Superior temporal gyrus (tissue), 1 donor: ENCODE measurements around the gene HS6ST3.
"Not testable (repeated sequence)": the region's sequence is repeated elsewhere in the genome, so short reads cannot be mapped to it uniquely, and the experiment has no call there.

Source experiments
- DNase-seq: peaks from one replicate; pipeline ENCODE4 v3.0.0-alpha.2; 2016; ENCODE audit errors: extremely low spot score

HS6ST3 gene

GRCh38 chr13:96730676-96731075 lies 640.8 kb downstream of the HS6ST3 start:
- DNase-seq, result no peak

GRCh38 chr13:96734499-96734898 lies 644.6 kb downstream of the HS6ST3 start:
- no peak for DNase-seq

DNA sequence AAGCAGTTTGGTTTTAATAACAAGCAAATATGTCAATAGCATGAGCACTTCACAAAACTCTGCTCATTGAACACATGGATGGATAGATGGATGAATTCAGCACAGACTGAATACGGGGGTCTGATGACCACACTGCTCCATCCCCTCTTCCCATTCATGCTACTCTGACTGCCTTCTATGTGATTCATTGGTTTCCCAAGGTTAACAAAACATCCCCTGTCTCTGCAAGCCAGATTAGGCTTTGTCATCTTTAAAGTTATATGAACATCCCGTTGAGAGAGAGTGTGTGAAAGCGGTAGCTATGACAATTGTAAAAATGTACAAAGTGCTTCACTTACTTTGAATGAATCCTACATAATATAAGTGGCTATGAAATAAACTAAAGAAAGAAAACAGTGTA lies 651.9 kb downstream of the HS6ST3 start:
- DNase-seq, result no peak

GRCh38 chr13:96743296-96744089 lies 653.6 kb downstream of the HS6ST3 start:
- no peak for DNase-seq

GRCh38 chr13:96744367-96745331 lies 654.7 kb downstream of the HS6ST3 start:
- DNase-seq, result no peak

DNA sequence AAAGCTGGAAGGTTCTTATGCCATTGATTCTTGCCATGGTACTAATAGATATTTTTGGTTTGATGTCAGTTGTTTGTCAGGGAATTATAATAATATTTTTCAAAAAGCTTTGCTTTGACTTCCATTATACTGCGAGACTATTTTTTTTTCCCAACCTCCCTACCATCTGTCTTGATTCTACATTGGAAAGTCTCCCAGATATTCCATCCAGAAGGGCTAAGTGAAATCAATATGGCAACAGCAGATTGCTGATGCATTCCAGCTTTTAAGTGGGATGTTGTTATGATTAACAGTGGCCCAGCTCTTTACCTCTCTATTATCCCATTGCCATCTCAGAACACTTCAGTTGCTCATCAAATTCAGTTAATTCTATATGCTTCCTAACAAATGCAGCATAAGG lies 657.0 kb downstream of the HS6ST3 start:
- no peak for DNase-seq

- DNase-seq, result no peak
Measured at GRCh38 chr13:96749825-96750224, 659.9 kb downstream of the HS6ST3 start.

DNA sequence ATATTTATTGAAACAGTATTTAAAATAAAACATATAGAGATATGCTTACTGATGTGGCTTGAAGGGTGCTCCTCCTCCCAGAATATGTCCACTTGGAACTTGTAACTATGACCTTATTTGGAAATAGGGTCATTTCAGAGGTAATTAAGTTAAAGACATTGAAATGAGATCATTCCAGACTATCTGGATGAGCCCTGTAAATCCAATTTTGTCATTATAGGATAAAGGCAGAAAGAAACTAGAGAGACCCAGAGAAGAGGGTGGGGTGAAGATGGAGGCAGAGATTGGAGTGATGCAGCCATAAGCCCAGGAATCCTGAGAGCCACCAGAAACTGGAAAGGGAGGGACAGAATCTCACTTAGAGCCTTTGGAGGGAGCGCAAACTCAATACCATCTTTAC lies 661.2 kb downstream of the HS6ST3 start:
- DNase-seq, result no peak

DNA sequence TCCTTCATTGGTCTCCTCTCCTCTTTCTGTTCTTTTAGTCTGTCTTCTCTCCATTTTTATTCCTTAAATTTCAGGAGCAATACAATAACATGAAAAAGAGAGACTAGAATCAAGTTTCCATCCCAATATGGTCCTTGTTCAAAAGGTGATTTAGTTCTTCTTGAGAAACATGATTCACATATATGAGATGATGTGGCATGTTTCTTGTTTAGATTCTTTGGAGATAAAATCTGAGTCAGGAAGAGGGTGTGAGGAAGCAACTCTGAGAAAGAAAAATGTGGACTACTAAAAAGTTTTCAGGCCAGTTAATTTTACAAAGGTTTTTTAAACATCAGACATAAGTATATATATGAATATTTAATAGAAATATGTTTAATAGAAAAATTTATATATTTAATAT lies 673.0 kb downstream of the HS6ST3 start:
- DNase-seq, result no peak

DNA sequence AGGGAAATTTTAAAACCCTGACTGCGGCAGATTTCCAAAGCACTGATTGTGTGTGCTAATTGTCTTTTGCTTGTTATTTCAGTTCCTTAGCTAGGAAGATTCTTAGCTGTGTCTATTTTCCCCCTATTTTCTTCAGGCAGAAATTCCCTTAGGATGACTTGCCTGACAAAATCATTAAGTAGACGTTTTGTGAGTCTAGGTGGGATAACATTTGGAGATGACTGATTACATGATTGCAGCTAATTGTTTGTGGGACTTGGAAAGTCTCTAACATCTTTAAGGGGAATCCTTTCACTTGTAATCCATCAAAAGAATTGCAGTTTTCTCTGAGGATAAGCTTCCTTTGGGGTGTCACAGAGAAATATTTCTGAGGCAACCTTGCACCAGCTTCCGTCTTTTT lies 676.4 kb downstream of the HS6ST3 start:
- DNase-seq, result no peak

DNA sequence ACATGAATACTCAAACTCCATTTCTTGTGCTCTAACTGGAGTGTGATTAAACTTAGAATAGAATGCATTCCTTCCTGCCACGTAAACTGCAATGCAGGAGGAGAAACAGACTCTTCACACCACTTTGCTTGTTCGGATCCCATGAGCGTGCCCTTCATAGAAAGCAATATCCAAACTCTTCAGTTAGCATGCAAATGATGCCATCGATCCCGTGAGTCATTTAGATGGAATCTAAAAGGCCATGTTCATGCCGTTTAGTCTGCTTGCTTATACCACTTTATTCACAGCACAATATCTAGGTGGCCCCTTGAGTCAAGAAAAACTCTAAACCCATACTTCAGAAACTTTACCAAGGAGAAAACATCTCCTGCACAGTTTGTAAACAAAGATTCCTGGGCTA lies 678.6 kb downstream of the HS6ST3 start:
- no peak for DNase-seq

GRCh38 chr13:96769874-96770273 lies 680.0 kb downstream of the HS6ST3 start:
- no peak for DNase-seq

GRCh38 chr13:96771486-96772367 lies 681.8 kb downstream of the HS6ST3 start:
- DNase-seq, result no peak

GRCh38 chr13:96772426-96772825 lies 682.5 kb downstream of the HS6ST3 start:
- DNase-seq, result no peak

DNA sequence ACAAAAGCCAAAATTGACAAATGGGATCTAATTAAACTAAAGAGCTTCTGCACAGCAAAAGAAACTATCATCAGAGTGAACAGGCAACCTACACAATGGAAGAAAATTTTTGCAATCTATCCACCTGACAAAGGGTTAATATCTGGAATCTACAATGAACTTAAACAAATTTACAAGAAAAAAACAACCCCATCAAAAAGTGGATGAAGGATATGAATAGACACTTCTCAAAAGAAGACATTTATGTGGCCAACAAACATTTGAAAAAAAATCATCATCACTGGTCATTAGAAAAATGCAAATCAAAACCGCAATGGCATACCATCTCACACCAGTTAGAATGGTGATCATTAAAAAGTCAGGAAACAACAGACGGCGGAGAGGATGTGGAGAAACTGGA lies 688.4 kb downstream of the HS6ST3 start:
- not testable (repeated sequence) for DNase-seq

- no peak for DNase-seq
Measured at GRCh38 chr13:96779691-96780090, 689.8 kb downstream of the HS6ST3 start.

DNA sequence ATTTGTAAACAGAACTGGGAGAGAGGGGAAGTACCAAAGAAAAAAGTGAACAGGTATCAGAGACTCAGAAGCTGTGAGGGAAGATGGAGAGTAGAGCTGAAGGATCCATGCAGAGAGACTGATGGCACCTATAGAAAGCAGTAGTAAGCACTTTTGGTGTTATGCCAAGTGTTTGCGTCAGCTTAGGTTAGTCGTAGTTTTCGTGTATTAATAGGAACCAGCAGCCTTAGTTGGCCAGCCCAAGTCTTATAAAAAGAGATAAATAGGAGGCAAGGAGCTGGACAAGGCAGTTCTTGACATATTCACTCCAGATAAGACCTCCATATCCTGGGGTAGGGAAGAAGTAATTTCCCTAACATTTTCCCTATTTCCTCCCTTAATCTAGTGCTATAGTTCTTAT lies 690.2 kb downstream of the HS6ST3 start:
- DNase-seq, result no peak

GRCh38 chr13:96781141-96781540 lies 691.2 kb downstream of the HS6ST3 start:
- DNase-seq, result peak; percentile 88

DNA sequence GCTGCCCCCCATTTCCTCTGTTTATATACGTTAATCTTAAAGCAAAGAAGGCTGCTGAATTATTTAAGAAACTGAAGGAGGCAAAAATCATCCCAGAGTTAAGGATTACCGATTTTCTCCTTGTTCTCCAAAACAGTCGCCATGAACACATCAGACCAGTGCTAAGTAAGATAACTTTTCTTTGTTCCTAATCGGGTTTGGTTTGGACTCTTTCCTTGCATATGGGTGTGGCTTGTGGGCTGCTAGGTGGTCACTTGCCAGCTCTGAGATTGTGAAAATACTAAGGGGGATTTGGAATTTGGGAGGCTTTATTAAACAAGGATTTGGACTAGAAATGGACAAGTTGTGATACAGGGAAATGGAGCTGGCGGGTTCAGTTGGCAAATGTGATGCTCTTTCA lies 692.3 kb downstream of the HS6ST3 start:
- no peak for DNase-seq

GRCh38 chr13:96783057-96783456 lies 693.1 kb downstream of the HS6ST3 start:
- no peak for DNase-seq

DNA sequence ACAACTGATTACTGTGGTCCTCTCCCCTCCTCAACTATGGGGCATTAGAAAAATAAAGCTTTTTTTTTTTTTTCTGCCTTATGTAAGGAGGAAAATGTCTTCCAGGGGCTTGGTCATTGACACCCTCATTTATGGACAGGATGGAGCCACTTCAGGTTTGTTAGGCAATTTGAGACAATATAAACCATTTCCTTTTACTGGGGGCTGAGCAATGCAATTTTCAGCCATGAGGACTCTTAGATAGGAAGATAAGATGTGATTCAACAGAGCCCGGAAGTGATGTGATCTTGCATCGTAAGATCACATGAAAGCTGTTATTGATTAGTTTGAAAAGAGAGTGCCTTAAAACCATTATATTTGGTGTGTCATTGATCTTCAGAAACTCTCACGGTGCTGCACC lies 693.6 kb downstream of the HS6ST3 start:
- DNase-seq, result no peak

DNA sequence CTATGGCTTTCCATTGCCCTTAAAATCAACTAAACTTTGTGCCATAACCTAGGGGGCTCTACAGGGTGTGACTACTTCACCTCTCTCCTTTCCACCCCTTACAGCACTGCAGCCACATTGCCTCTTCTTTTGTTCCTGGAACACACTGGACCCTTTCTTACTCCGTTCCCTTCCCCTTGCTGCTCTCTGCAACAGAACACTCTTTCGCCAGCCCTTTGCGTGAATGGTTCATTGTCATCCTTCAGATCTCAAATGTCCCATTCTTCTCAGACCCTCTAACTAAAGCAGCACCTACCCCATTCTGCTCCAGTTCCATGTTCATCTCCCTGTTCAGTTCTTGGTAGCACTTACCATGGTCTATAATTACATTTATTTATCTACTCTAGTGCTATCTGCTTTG lies 696.1 kb downstream of the HS6ST3 start:
- DNase-seq, result no peak
